Ishikawa (cell line): ENCODE data around the gene CLEC2A.

ENCODE experiments used
- CEBPB ChIP-seq: IDR thresholded peaks from 2 replicates; pipeline ENCODE4 v1.6.1; 2012
- CREB1 ChIP-seq: IDR thresholded peaks from 2 replicates; pipeline ENCODE4 v1.6.1; 2012; ENCODE audit warnings: low read depth
- EGR1 ChIP-seq: IDR thresholded peaks from 2 replicates; pipeline ENCODE4 v1.6.1; 2012
- EP300 ChIP-seq: IDR thresholded peaks from 2 replicates; pipeline ENCODE4 v1.6.1; 2012; ENCODE audit warnings: borderline replicate concordance
- FOXM1 ChIP-seq: IDR thresholded peaks from 2 replicates; pipeline ENCODE4 v1.6.1; 2012; ENCODE audit warnings: low read depth, borderline replicate concordance
- NFIC ChIP-seq: IDR thresholded peaks from 2 replicates; pipeline ENCODE4 v1.6.1; 2012
- RAD21 ChIP-seq: IDR thresholded peaks from 2 replicates; pipeline ENCODE4 v1.6.1; 2012; ENCODE audit warnings: low read depth
- TAF1 ChIP-seq: IDR thresholded peaks from 2 replicates; pipeline ENCODE4 v1.6.1; 2012; ENCODE audit warnings: low read depth, mild to moderate bottlenecking
- TCF12 ChIP-seq: IDR thresholded peaks from 2 replicates; pipeline ENCODE4 v1.6.1; 2012; ENCODE audit warnings: low read depth
- TEAD4 ChIP-seq: IDR thresholded peaks from 2 replicates; pipeline ENCODE4 v1.6.1; 2012
- YY1 ChIP-seq: IDR thresholded peaks from 2 replicates; pipeline ENCODE4 v1.6.1; 2012; ENCODE audit warnings: low read depth
- ZBTB7A ChIP-seq: IDR thresholded peaks from 2 replicates; pipeline ENCODE4 v1.6.1; 2012; ENCODE audit warnings: low read depth
- TF ChIP-seq, protein P1 (sequence below): IDR thresholded peaks from 2 replicates; pipeline ENCODE4 v1.6.1; 2012
- TF ChIP-seq, protein P2 (sequence below): IDR thresholded peaks from 2 replicates; pipeline ENCODE4 v1.6.1; 2012; ENCODE audit warnings: low read depth, mild to moderate bottlenecking
- TF ChIP-seq, protein P3 (sequence below): IDR thresholded peaks from 2 replicates; pipeline ENCODE4 v1.6.1; 2012

CLEC2A gene

DNA sequence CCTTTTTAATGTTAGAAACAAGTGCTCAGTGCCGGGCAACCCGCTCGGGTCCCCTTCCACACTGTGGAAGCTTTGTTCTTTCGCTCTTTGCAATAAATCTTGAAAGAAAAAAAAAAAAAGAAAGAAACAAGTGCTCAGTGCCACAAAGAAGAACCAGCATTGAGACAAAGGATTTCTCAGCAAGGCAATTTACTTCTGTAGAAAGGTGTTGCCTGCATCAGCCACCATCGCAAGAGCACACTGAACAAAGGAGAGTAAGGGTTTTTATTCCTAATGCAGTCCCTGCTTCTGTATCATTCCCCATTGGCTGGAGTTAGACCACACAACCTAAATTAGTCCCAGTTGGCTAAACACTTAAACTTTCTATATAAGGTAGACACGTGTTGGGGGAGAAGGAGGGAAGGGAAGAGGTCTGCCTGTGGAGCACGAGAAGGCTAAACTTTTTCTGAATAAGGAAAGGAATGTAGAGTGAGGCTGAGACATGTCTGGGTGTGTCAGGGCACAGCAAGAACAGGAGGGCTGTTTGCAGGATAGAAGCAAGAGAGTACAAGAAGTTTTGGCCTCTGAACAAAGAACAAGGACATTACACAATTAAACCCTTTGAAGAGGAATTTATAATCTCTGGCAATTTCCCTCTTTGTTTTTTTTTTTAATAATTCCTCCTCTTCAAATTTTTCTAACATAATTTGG lies 29.5 kb downstream of the CLEC2A start:
- no peak for TF ChIP-seq CREB1
- no peak for TF ChIP-seq NFIC
- TF ChIP-seq, protein P1, sequence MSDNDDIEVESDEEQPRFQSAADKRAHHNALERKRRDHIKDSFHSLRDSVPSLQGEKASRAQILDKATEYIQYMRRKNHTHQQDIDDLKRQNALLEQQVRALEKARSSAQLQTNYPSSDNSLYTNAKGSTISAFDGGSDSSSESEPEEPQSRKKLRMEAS, result no peak
- TF ChIP-seq RAD21, result no peak
- no peak for TF ChIP-seq TAF1
- no peak for TF ChIP-seq TEAD4
- TF ChIP-seq CEBPB, result no peak
- no peak for TF ChIP-seq ZBTB7A

DNA sequence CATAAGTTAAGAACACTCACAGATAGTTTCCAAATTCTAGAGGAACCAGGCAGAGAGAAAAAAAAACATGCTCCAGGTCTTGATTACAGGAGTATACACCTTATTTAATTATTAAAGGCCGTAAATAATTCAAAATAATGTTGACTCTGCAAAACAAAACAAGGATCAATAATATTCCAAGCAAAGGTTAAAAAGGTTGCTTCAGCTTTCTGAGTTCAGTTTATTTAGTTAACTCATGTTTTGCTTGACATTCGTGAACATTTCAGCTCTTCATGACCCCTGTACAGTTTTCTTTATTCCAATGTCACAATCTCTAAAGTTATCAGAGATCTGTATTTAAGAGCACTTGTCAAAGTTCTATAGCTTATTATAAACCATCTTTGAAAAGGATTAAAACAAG lies 31.2 kb downstream of the CLEC2A start:
- TF ChIP-seq, protein P1, result no peak
- TF ChIP-seq NFIC (no peak), FOXM1 (no peak)

DNA sequence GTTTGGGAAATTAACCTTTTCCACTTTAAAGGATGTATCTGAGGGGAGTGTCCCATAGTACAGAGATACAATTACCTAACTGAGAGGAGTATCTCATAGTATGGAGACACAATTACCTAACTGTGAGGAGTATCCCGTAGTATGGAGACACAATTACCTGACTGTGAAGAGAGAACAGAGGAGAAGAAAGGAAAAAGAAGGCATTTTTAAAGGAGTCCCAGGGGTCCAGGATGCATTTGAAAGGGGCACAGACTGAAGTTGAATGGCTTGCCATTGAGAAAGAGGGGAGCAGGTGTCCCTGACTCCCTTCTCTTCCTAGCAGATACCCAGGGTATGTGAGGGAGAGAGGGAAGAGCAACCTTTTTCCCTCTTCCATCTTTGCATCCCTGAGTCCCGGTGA lies 33.0 kb downstream of the CLEC2A start:
- no peak for TF ChIP-seq EP300
- no peak for TF ChIP-seq YY1
- TF ChIP-seq ZBTB7A, result no peak
- TF ChIP-seq, protein P1, result no peak

DNA sequence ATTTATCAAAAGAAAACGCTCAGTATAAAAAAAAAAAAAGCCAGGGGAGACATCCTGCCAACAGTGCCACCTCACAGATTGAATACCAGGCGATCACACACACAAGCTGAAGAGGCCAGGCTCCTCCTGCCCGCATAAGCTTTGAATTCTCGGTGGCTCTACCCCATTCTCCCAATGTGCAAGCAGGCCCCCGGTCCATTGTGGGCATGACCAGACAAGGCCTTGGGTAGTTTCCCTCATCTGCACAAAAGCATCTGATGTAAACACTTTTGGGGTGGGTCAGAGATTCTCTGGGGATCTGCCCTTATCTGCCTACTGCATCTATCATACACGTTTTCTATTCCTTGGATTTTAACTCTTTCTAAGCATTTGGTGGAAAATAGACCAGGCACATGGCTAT lies 34.6 kb downstream of the CLEC2A start:
- TF ChIP-seq YY1 (no peak), TCF12 (no peak), NFIC (no peak), CEBPB (no peak), CREB1 (no peak), EGR1 (no peak), TAF1 (no peak), EP300 (no peak), TEAD4 (no peak)
- TF ChIP-seq, protein P1, result no peak

DNA sequence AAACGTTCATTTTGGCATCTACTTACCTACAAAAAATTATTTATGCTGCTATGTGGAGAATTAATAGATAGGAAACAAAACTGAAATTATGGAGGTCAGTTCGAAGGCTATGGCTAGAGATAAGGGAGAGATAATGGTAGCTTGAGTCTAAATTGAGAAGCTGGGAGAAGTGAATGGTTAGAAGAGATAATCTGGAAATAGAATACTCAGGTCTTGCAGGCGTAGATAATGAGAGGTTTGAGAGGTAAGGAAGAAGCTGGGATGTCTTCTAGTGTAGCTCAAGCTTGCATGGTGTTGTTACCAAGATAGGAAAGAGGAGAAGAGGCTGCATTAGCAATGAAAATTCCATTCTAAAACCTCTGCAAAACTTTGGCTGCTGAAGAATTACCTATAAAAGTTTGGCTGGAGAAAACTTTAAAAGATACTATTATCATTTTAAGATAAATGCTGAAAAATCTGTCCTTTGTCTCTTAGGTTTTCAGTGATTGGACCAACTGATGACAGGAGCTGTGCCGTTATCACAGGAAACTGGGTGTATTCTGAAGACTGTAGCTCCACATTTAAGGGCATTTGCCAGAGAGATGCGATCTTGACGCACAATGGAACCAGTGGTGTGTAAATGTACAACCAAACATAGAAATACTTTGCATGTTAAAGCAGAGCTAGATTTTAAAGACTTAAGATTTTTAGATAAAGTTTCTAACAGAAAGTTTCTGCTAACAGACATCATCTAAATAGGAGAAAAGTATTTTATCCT lies 36.8 kb downstream of the CLEC2A start:
- TF ChIP-seq TEAD4, result no peak
- no peak for TF ChIP-seq EP300
- no peak for TF ChIP-seq TCF12
- TF ChIP-seq ZBTB7A, result no peak

DNA sequence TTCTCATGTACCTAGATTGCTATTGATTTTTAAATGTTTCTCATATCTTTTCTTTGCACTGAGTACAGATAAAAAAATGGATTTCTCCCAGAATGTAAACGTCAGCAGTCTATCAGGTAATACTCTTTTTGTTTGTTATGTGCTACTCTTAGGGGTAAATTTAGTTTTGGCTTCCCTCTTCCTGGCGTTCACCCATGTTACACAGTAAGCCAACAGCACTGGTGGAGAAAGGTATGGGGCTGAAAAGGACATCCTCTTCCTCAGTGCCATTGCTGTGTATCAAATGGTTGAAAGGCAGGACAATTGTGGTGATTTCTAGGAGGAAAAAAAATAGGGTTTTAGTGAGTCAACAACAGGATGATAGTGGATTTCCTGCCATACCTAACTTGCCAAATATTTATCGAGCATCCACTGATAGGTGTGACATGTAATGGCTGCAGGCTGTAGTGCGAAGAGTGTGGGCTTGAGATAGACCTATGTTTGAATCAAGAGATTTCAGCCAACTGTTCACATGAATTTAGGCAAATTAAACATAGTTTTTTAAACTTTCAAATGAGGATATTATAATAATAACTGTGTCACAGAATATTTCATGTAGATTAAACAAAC lies 43.4 kb downstream of the CLEC2A start:
- TF ChIP-seq TAF1, result no peak
- no peak for TF ChIP-seq TEAD4
- TF ChIP-seq, protein P2, sequence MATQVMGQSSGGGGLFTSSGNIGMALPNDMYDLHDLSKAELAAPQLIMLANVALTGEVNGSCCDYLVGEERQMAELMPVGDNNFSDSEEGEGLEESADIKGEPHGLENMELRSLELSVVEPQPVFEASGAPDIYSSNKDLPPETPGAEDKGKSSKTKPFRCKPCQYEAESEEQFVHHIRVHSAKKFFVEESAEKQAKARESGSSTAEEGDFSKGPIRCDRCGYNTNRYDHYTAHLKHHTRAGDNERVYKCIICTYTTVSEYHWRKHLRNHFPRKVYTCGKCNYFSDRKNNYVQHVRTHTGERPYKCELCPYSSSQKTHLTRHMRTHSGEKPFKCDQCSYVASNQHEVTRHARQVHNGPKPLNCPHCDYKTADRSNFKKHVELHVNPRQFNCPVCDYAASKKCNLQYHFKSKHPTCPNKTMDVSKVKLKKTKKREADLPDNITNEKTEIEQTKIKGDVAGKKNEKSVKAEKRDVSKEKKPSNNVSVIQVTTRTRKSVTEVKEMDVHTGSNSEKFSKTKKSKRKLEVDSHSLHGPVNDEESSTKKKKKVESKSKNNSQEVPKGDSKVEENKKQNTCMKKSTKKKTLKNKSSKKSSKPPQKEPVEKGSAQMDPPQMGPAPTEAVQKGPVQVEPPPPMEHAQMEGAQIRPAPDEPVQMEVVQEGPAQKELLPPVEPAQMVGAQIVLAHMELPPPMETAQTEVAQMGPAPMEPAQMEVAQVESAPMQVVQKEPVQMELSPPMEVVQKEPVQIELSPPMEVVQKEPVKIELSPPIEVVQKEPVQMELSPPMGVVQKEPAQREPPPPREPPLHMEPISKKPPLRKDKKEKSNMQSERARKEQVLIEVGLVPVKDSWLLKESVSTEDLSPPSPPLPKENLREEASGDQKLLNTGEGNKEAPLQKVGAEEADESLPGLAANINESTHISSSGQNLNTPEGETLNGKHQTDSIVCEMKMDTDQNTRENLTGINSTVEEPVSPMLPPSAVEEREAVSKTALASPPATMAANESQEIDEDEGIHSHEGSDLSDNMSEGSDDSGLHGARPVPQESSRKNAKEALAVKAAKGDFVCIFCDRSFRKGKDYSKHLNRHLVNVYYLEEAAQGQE, result no peak
- TF ChIP-seq CEBPB, result no peak
- TF ChIP-seq, protein P1, result no peak
- no peak for TF ChIP-seq ZBTB7A
- no peak for TF ChIP-seq YY1
- TF ChIP-seq RAD21, result no peak
- no peak for TF ChIP-seq NFIC
- TF ChIP-seq, protein P3, sequence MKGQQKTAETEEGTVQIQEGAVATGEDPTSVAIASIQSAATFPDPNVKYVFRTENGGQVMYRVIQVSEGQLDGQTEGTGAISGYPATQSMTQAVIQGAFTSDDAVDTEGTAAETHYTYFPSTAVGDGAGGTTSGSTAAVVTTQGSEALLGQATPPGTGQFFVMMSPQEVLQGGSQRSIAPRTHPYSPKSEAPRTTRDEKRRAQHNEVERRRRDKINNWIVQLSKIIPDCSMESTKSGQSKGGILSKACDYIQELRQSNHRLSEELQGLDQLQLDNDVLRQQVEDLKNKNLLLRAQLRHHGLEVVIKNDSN, result no peak
- no peak for TF ChIP-seq CREB1
- no peak for TF ChIP-seq EP300
- no peak for TF ChIP-seq TCF12

DNA sequence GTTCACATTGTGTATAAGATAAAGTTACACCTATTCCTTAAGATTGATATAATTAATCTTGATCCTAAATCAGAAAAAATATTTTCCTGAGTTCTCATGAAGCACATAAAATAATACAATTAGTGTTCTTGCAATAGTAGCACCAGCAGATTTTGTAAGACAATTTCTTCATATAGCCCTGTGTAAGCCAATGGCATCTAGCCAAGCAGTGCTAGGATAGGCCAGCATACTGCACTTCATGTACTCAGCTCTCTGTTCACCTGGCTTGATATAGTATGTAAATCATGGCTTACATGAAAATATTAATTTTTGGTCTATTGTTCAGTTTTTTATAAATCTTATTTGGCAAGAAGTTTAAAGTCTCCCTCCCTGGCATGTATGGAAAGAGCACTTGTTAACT lies 49.0 kb downstream of the CLEC2A start:
- TF ChIP-seq TEAD4 (no peak), EP300 (no peak), ZBTB7A (no peak), YY1 (no peak), CEBPB (no peak), RAD21 (no peak)
- TF ChIP-seq, protein P1, result no peak
